Sigmoid colon (tissue), 7 donors: ENCODE results near the gene CBL. TPM values are rescaled to one million over a fixed set of nuclear protein-coding genes. Genes with fewer than 3 reads are reported as not detected.

Source experiments
- DNase-seq: peaks from one replicate; pipeline ENCODE4 v3.0.0-alpha.2; 2019
- H3K27ac ChIP-seq, 4 donors: fragments of 200-600 bp; sonication (generic); one replicate each; pipeline ENCODE4 v1.5.1; 2016 to 2019; ENCODE audit warnings: mild to moderate bottlenecking in 1 of 4
- H3K27me3 ChIP-seq, 3 donors: fragments of 200-600 bp; sonication (generic); one replicate each; pipeline ENCODE4 v1.5.1; 2019; ENCODE audit warnings: mild to moderate bottlenecking in 1 of 3
- H3K36me3 ChIP-seq, 4 donors: fragments of 200-600 bp; sonication (generic); one replicate each; pipeline ENCODE4 v1.5.1; 2016 to 2019
- H3K4me1 ChIP-seq, 4 donors: fragments of 200-600 bp; sonication (generic); one replicate each; pipeline ENCODE4 v1.5.1; 2017 to 2019
- H3K4me3 ChIP-seq, 4 donors: fragments of 200-600 bp; sonication (generic); one replicate each; pipeline ENCODE4 v1.5.1; 2017 to 2019; ENCODE audit warnings: mild to moderate bottlenecking in 2 of 4, moderate library complexity in 1 of 4
- H3K9me3 ChIP-seq, 4 donors: fragments of 200-600 bp in 3 of 4; sonication (generic) in 3 of 4; one replicate each; pipeline versions ENCODE4 v1.5.1 to v1.6.1; 2013 to 2019
- EP300 ChIP-seq, 4 donors: sonication (generic); formaldehyde crosslinking; IDR thresholded peaks; one replicate each; pipeline ENCODE4 v1.6.1; 2017; ENCODE audit warnings: antibody characterized with exemption in 4 of 4
- POLR2A ChIP-seq, 2 donors: fragments of 450-650 bp; IDR thresholded peaks; one replicate each; pipeline ENCODE4 v1.6.1; 2016; ENCODE audit warnings: antibody characterized with exemption in 2 of 2, mild to moderate bottlenecking in 2 of 2, moderate library complexity in 2 of 2
- POLR2AphosphoS5 ChIP-seq, 4 donors: sonication (generic); formaldehyde crosslinking; IDR thresholded peaks; one replicate each; pipeline ENCODE4 v1.6.1; 2017; ENCODE audit warnings: antibody characterized with exemption in 4 of 4
- WGBS, 2 donors: extraction: QIAGEN DNeasy Blood & Tissue Kit; methylation state at CpG; one replicate each; pipeline ENCODE4 v1.1.7; 2013; 5-methylcytosine and 5-hydroxymethylcytosine counted together
- intact Hi-C: fragments of 100-400 bp; cut with DNase I; formaldehyde crosslinking; loops from one replicate; pipeline ENCODE4 v1.15.1; 2023
- polyA plus RNA-seq, 3 donors: library from polyadenylated mRNA; stranded (reverse); fragments of 200-250 nt; gene quantifications; one replicate each; pipeline ENCODE4 v1.2.3, GENCODE V29; 2013
- total RNA-seq, 4 donors: library from RNA; depleted of rRNA; stranded (reverse); fragments of >200 nt; gene quantifications; one replicate each; pipeline ENCODE4 v1.1.0, GENCODE V29; 2016
- TF ChIP-seq, protein P1 (sequence below), 4 experiments: fragments of 450-650 bp in 3 of 4; fragments of 200-600 bp in 1 of 4; IDR thresholded peaks; one replicate each; pipeline ENCODE4 v1.5.1; 2016 to 2019; ENCODE audit warnings: antibody characterized with exemption in 4 of 4, mild to moderate bottlenecking in 3 of 4, moderate library complexity in 2 of 4
- donor health status: healthy with polysubstance abuse.
- donor health status: Bipolar disorder and iron deficiency.
- donor health status: healthy.

The CBL gene
- total and polyA plus RNA-seq, 7 donors: 1.8 to 17.7 (median 11.8) TPM

- Histone ChIP-seq H3K36me3 (no peaks in the 10 kb centered on the region), H3K4me3 (no peak overlapping the region), H3K4me1 (peaks cover 0 to 20% (median 13%) of the 10 kb centered on the region in 4 donors), H3K27me3 (no peaks in the 10 kb centered on the region), H3K9me3 (no peaks in the 10 kb centered on the region), H3K27ac (peak overlapping the region in 2 of 4 donors; percentile 1 to 4)
- DNase-seq: no peak
- 56 to 85% methylated on average over 5 of the region's 5 CpGs for WGBS, 2 donors
- TF ChIP-seq, protein P1, sequence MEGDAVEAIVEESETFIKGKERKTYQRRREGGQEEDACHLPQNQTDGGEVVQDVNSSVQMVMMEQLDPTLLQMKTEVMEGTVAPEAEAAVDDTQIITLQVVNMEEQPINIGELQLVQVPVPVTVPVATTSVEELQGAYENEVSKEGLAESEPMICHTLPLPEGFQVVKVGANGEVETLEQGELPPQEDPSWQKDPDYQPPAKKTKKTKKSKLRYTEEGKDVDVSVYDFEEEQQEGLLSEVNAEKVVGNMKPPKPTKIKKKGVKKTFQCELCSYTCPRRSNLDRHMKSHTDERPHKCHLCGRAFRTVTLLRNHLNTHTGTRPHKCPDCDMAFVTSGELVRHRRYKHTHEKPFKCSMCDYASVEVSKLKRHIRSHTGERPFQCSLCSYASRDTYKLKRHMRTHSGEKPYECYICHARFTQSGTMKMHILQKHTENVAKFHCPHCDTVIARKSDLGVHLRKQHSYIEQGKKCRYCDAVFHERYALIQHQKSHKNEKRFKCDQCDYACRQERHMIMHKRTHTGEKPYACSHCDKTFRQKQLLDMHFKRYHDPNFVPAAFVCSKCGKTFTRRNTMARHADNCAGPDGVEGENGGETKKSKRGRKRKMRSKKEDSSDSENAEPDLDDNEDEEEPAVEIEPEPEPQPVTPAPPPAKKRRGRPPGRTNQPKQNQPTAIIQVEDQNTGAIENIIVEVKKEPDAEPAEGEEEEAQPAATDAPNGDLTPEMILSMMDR (IDR thresholded peaks at IDR 0.05): no peak
- TF ChIP-seq POLR2AphosphoS5 (IDR thresholded peaks at IDR 0.05) (no peak), POLR2A (IDR thresholded peaks at IDR 0.05) (no peak), EP300 (IDR thresholded peaks at IDR 0.05) (no peak)
- intact Hi-C loops: no loop called here
Observed at GRCh38 chr11:119262668-119263351, 56.7 kb downstream of the CBL start.

- Histone ChIP-seq H3K4me3 (no peak overlapping the region), H3K36me3 (no peaks in the 10 kb centered on the region), H3K9me3 (no peaks in the 10 kb centered on the region), H3K27ac (peak overlapping the region in 2 of 4 donors; percentile 1 to 4), H3K27me3 (no peaks in the 10 kb centered on the region), H3K4me1 (peaks cover 0 to 20% (median 13%) of the 10 kb centered on the region in 4 donors)
- WGBS, 2 donors: 15 to 39% methylated on average over 3 of the region's 3 CpGs
- DNase-seq: no peak
- TF ChIP-seq, protein P1 (IDR thresholded peaks at IDR 0.05): no peak
- no peak for TF ChIP-seq POLR2AphosphoS5 (IDR thresholded peaks at IDR 0.05)
- TF ChIP-seq EP300 (IDR thresholded peaks at IDR 0.05): no peak
- TF ChIP-seq POLR2A (IDR thresholded peaks at IDR 0.05): no peak
- intact Hi-C loops: no loop called here
Observed at GRCh38 chr11:119263352-119263940, 57.3 kb downstream of the CBL start.

GRCh38 chr11:119266063-119266462 lies 59.9 kb downstream of the CBL start:
- no peaks in the 10 kb centered on the region for H3K27me3 ChIP-seq
- intact Hi-C loops: no loop called here
- WGBS, 2 donors: 59 to 85% methylated on average over 3 of the region's 3 CpGs

GRCh38 chr11:119266517-119267255 lies 60.5 kb downstream of the CBL start:
- TF ChIP-seq, protein P1 (IDR thresholded peaks at IDR 0.05): no peak
- TF ChIP-seq EP300 (IDR thresholded peaks at IDR 0.05) (no peak), POLR2AphosphoS5 (IDR thresholded peaks at IDR 0.05) (no peak), POLR2A (IDR thresholded peaks at IDR 0.05) (no peak)
- no peak overlapping the region for H3K27ac ChIP-seq
- no peak for DNase-seq
- intact Hi-C loops: no loop called here
- H3K36me3 ChIP-seq: no peaks in the 10 kb centered on the region
- no peak overlapping the region for H3K4me3 ChIP-seq
- no peaks in the 10 kb centered on the region for H3K27me3 ChIP-seq
- no peaks in the 10 kb centered on the region for H3K9me3 ChIP-seq
- H3K4me1 ChIP-seq: peaks cover 0 to 20% (median 13%) of the 10 kb centered on the region in 4 donors
- 72 to 88% methylated on average over 7 of the region's 7 CpGs for WGBS, 2 donors

More at GRCh38 chr11:119266063-119266462, 59.9 kb downstream of the CBL start:
- Histone ChIP-seq H3K4me3 (no peak overlapping the region), H3K36me3 (no peaks in the 10 kb centered on the region), H3K27ac (no peak overlapping the region), H3K4me1 (peaks cover 0 to 20% (median 13%) of the 10 kb centered on the region in 4 donors), H3K9me3 (no peaks in the 10 kb centered on the region)
- DNase-seq: no peak
- TF ChIP-seq, protein P1 (IDR thresholded peaks at IDR 0.05): no peak
- TF ChIP-seq POLR2A (IDR thresholded peaks at IDR 0.05) (no peak), POLR2AphosphoS5 (IDR thresholded peaks at IDR 0.05) (no peak)
